GM12892 (cell line): ENCODE results near the gene RPS3.

ENCODE experiments used
- DNase-seq: peaks from one replicate; pipeline ENCODE4 v3.0.0; 2011; ENCODE audit not compliant: insufficient read length
- FAIRE-seq: peaks from 2 replicates; lab custom pipeline; 2011; peaks lifted over from hg19 to GRCh38; lab: Jason Lieb, UNC
- POLR2A ChIP-seq: IDR thresholded peaks from 2 replicates; pipeline ENCODE4 v1.6.1; 2011; ENCODE audit warnings: low read depth, low read length, control low read depth
- POLR2AphosphoS5 ChIP-seq: IDR thresholded peaks from 2 replicates; pipeline ENCODE4 v1.6.1; 2011; ENCODE audit warnings: low read depth, low read length, control low read depth
- TAF1 ChIP-seq: IDR thresholded peaks from 2 replicates; pipeline ENCODE4 v1.6.1; 2011; ENCODE audit warnings: low read depth, mild to moderate bottlenecking, control low read depth, low read length, borderline replicate concordance

The RPS3 gene

DNA sequence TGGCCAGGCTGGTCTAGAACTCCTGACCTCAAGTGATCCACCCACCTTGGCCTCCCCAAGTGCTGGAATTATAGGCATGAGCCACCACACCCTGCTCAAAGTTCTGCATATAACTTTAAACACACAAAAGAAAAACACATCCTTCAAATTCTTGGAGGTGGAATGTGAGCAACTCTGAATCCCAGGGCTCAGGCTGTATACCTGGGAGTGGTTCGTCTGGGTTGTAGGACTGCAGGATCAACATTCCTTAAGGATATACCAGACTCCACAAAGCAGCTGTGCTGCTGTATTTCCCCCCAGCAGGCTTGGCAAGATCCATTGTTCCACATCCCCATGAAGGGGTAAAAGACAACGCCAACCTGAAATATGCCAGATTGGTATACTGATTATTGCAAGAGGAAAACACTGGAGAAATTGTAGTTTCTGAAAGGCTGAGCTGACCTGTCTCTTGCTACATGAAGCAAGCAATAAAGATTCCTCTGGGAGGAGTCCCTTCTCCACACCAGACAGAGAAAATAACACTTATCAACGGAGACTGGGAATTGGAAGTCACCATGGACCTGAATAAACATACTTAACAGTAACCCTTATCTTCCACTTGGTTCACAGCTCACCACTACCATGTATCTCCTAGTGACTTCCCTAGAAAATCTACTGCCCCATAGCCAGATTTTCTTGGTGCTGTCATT lies 12.2 kb upstream of the RPS3 start:
- no peak for FAIRE-seq
- TF ChIP-seq TAF1 (no peak), POLR2AphosphoS5 (no peak), POLR2A (no peak)
- DNase-seq = no peak

DNA sequence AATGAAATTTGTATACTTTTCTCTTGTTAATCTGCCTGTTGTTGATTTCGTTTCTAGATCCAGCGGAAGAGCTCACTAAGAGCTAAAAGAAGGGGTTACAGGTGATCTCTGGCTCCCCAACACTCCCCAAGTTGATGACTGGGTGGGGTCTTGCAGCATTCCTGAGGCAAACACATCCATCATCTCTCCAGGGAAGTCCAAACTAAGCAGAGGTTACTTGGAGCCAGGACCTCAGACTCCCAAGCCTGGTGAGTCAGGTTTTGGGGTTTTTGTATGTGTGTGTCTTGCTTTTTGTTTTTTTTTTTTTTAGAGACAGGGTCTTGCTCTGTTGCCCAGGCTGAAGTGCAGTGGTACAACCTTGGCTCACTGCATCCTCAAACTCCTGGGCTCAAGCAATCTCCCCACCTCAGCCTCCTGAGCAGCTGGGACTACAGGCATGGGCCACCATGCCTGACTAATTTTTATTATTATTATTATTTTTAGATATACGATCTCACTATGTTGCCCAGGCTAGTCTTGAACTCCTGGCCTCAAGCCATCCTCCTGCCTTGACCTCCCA lies 11.5 kb upstream of the RPS3 start:
- DNase-seq (no peak), FAIRE-seq (no peak)
- no peak for TF ChIP-seq POLR2A
- TF ChIP-seq POLR2AphosphoS5 = no peak
- no peak for TF ChIP-seq TAF1

DNA sequence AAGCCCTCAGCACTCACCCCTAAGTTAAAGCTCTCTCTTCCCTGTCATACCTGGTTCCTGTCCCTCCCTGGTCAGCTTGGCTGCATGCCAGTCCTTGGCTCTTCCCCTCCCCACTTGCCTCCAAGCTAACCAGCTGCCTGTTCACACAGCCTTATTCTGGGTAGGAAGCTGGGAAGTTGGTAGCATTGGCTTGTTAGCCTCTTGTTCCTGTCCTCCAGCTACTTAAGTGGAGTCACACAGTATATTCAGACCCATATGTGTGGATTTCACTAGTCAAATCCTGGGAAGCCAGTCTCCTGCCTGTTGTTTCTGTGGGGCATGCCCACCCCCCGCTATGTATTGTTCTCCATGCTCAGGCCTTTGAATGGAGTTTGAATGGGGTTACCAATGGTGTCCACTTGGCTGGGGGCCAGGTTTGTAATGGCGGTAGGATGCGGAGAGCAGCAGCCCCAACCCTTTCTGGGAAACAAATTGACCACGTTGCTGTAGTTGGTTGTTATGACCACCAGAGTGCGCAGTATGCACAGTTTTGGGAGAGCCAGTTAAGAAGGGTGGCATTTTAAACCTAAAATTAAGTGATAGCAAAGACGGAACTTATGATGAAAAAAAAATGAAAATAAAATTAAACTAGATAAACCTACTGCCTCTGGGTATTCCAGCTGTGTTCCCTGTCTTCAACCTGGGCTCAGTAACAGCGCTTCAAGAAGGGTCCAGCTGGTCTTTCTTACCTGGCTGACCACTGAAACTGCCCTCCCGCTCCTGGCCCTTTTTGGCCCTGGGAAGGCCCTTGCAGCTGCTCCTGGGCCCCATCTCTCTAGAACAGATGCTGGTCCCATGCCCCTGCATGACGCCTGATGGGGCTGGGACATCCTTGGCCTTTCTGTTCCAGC lies 10.7 kb upstream of the RPS3 start:
- DNase-seq (peak; percentile 46), FAIRE-seq (peak; percentile 89)
- TF ChIP-seq POLR2AphosphoS5 = no peak
- no peak for TF ChIP-seq TAF1
- no peak for TF ChIP-seq POLR2A

DNA sequence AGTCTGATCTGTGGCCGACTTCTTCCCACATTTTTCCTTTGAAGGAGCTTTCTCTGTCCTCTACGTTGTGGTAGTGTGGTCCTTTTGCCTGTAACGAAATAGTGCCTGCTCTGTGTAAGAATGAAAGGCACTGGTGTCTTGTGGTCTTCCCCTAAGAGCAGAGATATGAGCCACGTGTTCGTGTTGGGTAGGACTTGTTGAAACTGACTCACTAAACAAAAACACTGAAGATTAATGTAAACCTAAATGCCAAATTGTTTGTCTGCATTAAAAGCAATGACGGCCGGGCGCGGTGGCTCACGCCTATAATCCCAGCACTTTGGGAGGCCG lies 10.1 kb upstream of the RPS3 start:
- no peak for TF ChIP-seq POLR2A
- no peak for FAIRE-seq
- no peak for DNase-seq

DNA sequence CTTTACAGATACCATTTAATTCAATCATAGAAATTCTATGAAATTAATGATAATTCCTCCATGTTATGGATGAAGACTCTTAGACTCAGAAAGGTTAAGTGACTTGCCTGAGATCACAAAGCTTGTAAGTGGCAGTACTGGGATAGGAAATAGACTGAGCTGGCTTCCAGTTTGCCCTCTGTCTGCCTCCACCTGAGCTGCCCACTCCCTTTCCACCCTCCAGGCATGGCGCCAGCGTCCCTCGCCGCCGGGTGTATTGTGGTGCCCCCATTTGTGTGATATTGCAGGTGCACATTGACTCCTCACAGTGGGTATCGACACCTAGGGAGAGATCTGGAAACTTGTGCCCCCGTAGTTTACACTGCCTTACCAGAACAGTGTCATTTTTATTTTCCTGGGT lies 9.4 kb upstream of the RPS3 start:
- TF ChIP-seq TAF1 (no peak), POLR2A (no peak), POLR2AphosphoS5 (no peak)
- FAIRE-seq (no peak), DNase-seq (no peak)

DNA sequence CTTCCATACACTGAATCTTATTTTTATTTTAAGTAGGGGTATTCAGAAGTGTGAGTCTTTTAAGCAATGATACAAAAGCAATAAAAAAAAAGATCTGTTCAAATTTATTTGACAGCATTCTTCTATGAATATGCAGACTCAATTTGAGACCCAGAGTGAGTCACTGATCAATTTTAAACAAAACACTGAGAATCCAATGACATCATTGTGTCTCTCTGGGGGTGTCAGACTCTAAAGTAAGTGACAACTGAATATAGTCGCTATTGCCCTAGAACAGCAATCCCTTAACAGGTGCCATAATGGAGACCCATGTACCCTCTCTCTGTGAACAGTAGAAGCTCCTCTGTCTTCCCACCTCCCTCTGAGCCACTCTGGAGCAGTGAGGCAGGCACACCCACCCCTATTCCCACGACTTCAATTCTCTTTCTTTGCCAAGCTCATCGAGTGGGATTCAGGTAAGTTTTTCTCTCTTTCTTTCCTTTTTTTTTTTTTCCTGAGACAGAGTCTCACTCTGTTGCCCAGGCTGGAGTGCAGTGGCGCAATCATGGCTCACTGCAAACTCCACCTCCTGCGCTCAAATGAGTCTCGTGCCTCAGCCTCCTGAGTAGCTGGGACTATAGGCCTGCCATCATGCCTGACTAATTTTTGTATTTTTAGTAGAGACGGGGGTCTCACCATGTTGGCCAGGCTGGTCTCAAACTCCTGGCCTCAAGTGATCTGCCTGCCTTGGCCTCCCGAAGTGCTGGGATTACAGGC lies 5.1 kb upstream of the RPS3 start:
- DNase-seq (no peak), FAIRE-seq (no peak)
- TF ChIP-seq TAF1 (no peak), POLR2AphosphoS5 (no peak), POLR2A (no peak)

DNA sequence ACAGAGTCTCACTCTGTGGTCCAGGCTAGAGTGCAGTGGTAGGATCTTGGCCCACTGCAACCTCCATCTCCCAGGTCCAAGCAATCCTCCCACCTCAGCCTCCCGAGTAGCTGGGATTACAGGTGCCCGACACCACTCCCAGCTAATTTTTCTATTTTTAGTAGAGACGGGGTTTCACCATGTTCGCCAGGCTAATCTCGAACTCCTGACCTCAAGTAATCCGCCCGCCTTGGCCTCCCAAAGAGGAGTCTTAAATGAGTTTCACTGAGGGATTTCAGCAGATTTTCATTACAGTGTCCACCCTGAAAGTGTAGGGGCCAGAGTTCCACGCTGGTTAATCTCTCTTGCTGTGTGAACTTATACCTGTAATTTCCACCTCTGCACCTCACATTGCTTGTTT lies 412 bp upstream of the RPS3 start:
- DNase-seq (no peak), FAIRE-seq (no peak)
- TF ChIP-seq TAF1 (no peak), POLR2AphosphoS5 (no peak), POLR2A (no peak)

DNA sequence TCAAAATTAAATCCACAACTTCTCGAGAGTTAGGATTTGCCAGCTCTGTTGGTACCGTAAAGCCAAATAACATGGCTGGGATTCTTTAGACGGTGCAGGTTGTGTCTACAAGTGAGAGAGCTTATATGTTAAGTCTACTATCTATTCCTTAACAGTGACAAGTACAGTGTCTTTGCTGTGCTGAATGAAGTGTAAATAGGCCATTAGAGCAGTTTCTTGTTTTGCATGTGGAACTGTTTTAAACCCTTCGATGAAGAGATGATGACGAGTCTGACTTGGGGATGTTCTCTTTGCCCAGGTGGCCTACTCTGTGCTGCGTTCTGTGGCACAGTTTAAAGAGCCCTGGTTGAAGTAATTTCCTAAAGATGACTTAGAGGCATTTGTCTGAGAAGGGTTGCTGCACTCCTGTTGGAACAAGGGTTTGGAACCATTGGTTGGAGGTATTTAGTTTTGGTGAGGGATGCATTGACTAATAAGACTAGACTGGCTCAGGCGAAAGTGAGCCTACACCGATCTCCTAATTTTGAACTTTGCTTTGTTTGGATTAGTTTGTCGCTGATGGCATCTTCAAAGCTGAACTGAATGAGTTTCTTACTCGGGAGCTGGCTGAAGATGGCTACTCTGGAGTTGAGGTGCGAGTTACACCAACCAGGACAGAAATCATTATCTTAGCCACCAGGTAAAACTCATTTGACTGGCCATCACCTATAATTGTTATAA lies 988 bp downstream of the RPS3 start:
- peak; percentile 21 for FAIRE-seq
- TF ChIP-seq TAF1 (no peak), POLR2A (no peak; the same call in 1 of the 2 replicates), POLR2AphosphoS5 (no peak)
- no peak for DNase-seq

DNA sequence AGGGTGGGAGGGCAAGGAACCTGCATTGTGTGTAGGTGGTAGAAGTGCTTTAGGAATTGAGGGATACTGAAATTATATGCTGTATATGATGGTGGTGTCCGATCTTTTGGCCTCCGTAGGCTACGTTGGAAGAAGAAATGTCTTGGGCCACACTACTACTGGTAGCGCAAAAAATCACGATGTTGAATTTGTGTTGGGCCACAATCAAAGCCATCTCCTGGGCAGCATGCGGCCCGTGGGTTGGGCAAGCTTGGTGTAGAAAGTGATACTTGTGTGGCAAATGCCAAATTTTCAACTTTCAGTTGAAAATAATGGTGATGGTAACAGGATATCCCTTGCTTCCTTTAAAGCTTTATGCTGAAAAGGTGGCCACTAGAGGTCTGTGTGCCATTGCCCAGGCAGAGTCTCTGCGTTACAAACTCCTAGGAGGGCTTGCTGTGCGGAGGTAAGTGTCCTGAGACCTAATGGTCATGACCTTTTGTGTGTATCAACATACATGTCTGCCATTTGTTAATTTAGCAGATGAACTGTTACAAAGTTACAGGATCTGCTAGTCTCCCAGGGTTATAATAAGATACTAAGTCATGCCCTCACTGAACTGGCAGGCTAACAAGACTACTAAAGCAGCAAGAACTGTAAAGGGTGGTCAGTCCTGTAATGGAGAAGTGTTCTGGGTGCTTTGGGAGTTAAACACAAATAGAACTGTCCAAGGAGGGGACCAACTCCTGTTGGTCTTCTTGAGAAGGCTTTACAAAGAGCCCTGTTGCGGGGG lies 2.9 kb downstream of the RPS3 start:
- TF ChIP-seq POLR2AphosphoS5 (no peak), POLR2A (no peak), TAF1 (no peak)
- no peak for DNase-seq
- no peak for FAIRE-seq

DNA sequence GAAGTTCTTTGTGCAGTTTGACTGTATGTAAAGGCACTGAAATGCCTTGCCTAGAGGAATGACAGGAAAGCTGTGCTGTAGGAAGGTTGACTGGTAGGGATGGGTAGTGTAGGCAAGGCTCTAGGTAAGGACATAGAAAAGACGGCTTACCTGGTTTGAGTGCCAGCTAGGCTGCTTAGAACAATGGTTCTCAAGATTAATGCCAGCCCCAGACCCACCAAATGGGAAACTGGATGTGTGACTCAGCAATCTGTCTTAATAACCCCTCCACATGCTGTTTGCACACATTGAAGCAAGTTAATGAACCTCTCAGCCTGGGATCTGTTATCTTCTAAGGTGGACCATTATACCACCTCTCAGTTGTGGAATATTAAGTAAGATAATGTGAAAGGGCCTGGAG lies 3.7 kb downstream of the RPS3 start:
- TF ChIP-seq TAF1 = no peak
- TF ChIP-seq POLR2AphosphoS5 = peak; percentile 68; the same call in 1 of the 2 replicates
- 0 out of 2 replicates have a peak, but pooled peaks have one; percentile 31 for TF ChIP-seq POLR2A
- DNase-seq (no peak), FAIRE-seq (no peak)
